Measurements from ENCODE around the gene WNK2.

WNK2 gene

GRCh38 chr9:93256878-93257807 lies 73.2 kb downstream of the WNK2 start:
- no peak for DNase-seq

DNA sequence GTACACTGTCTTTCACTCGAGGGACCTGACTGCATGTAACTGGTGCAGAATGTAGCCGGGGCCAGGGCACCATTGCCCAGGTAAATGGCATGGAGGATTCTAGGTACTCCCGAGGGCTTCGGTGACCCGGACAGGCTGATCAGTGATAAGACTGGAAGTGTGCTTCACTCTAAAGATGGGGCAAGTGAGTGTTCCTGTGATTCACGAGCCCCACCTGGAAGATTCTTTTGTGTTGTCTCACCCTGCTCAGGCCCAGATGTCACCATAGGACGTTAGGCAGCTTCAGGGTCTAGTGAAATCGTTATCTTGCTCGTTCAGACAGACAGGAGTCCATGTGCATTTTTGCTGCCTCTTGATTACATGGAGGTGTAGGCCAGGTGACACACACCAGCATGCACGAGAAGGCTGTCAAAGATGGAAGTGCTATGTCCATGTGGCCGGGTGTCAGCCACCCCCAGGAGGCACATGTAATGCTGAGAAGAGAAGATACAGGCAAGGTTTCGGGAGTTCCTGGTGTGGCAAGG lies 73.9 kb downstream of the WNK2 start:
- no peak for DNase-seq

GRCh38 chr9:93258419-93258817 lies 74.5 kb downstream of the WNK2 start:
- DNase-seq, result no peak

DNA sequence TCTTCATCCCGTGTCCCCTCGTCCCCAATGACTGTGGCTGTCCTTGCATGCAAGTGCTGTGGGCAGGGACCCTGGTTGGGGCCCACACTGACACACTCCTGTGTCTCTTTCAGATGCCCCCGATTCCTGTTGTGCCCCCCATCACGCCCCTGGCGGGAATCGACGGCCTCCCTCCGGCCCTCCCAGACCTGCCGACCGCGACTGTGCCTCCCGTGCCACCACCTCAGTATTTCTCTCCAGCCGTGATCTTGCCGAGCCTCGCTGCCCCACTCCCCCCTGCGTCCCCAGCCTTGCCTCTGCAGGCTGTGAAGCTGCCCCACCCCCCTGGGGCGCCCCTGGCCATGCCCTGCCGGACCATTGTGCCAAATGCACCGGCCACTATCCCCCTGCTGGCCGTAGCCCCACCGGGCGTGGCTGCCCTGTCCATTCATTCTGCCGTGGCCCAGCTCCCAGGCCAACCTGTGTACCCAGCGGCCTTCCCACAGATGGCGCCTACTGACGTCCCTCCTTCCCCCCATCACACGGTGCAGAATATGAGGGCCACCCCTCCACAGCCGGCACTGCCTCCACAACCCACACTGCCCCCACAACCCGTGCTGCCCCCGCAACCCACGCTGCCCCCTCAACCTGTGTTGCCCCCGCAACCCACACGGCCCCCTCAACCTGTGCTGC lies 75.0 kb downstream of the WNK2 start:
- no peak for DNase-seq

GRCh38 chr9:93259490-93260262 lies 75.7 kb downstream of the WNK2 start:
- no peak for DNase-seq

DNA sequence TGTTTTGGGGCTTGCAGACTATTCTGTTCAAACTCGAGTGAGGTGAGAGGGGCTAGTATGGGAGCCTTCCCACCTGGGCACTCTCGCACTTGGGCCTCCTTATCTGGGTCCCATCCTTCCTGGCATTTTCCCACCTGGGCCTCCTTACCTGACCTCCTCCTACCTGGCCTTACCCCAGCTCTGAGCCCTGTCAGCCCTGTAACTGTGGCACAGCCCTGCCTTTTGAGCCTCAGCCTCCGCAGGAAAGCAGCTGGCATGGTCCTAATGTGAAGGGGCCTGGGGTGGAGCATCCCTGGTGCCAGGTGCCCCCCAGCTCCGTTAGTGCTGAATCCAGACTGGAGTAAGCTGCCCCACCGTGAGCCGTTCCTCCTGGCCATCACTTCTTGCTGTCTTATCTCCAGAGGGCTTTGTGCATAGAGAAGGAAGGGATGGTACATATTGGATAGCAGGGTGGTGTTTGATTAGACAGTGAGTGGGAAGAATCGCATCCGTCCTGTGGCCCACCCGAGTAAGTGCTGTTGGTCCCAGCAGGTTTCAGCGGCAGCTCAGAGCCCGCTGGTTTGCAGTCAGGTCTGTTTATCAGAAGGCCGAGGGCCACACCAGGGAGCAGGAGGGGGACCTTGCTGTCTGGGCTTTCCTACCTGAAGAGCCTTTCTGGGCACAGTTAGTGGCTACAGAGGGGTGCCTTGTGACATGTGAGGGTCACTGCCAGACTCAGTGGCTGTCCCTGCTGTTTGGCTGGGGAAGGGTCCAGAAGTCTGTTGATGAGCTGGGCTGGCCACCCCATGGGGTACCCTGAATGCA lies 76.5 kb downstream of the WNK2 start:
- DNase-seq, result no peak

GRCh38 chr9:93261281-93261680 lies 77.3 kb downstream of the WNK2 start:
- DNase-seq, result no peak

DNA sequence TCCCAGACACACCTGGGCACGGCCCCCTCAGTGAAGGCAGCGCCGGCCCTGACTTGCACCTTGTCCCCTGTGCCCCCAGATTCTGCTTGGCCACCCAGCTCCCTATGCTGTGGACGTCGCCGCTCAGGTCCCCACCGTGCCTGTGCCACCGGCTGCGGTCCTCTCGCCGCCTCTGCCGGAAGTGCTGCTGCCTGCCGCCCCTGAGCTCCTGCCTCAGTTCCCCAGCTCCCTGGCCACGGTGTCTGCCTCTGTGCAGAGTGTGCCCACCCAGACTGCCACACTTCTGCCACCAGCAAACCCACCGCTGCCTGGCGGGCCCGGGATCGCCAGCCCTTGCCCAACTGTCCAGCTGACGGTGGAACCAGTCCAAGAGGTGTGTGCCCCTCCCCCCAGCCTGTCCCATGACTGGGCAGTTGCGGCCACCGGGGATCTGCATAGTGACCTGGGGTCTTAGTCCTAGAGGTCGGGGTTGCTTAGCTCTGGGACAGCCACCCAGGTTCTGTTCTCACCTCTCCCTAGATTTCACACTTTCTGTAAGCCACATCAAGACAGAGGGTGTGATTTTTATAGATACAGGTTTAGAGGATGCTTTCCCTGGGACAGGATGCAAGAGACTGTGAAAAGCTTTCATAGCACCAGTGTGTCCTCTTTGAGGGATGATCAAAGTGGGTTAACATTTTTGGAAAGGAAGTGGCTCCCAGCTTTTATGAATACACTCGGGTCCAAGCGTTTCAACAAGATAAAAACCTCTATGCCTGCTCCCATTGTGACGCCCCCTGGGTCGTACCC lies 78.0 kb downstream of the WNK2 start:
- DNase-seq, result no peak

GRCh38 chr9:93262537-93263310 lies 78.8 kb downstream of the WNK2 start:
- DNase-seq, result no peak

DNA sequence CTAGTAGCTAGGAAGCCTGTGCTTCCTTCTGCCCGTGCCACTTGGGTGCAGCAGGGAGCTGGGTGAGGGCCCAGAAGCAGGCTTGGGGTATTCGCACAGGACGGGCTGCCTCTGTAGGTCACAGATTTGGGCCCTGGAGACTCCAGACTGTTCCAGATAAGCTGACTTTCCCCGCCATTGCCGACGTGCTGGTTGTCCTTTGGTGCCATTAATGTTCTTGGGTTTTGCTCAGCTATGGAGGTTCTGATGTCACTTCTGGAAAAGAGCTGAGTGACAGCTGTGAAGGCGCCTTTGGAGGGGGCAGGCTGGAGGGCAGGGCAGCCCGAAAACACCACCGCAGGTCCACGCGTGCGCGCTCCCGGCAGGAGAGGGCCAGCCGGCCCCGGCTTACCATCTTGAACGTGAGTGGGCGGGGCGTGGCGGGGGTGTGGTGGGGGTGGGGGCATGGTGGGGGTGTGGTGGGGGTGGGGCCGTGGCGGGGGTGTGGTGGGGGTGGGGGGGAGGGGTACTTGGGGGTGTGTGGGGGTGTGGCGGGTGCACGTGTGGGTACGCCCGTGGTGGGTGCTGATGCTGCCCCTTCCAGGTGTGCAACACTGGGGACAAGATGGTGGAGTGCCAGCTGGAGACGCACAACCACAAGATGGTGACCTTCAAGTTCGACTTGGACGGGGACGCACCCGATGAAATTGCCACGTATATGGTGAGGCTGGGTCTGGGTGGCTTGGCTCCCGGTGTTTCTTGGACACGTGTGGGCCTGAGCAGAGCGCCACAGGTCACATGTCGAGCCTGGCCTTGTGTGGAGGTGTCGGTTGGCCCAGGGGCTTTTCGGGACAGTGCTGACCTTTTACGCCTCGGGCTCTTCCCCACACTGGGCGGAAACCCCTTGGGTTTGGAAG lies 79.6 kb downstream of the WNK2 start:
- no peak for DNase-seq

GRCh38 chr9:93264338-93265125 lies 80.6 kb downstream of the WNK2 start:
- no peak for DNase-seq

- DNase-seq, result no peak
Observed at GRCh38 chr9:93265301-93265971, 81.5 kb downstream of the WNK2 start.

GRCh38 chr9:93265972-93266371 lies 82.0 kb downstream of the WNK2 start:
- DNase-seq, result no peak

DNA sequence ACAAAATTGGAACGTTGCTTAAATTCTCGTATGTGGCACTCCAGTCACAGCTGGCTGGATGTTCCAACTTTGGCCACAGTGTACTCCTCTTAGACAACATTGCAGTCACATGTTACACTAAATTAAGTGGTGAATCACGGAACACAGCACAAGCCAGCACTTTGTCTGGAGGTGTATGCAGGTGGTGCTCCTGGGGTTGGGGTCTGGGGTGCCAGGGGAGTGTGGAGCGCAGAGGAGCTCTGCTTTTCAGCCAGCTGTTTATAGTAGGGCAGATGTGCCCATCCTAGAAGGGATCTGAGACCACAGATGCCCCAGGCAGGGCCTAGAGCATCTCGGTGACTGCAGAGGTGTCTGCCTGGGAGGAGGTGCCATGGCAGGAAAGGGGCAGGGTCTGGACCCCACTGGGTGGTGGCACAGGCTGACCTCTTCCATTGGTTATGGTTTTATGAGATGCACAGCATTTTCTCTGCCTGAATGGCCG lies 82.6 kb downstream of the WNK2 start:
- no peak for DNase-seq

DNA sequence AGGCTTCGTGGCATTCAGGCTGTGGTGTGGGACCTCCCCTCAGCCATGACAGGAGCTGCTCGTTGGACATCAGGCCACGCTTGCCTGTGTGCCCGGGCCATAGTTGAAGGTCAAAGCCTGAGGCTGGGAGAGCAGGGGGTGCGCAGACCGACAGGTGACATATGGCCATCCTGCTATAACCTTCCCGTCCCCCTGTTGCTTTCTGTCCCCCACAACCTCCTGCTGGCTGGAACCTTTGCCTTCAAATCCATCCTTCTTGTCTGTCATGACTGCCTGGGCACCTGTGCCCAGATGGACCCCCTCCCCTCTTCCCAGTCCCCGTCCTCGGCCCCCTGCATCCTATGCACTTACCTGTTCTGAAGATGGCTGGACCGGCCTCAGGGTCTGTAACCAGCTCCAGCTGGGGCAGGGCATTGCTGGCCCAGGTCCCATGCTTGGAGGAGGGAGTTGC lies 83.2 kb downstream of the WNK2 start:
- DNase-seq, result no peak

- DNase-seq, result no peak
Observed at GRCh38 chr9:93267681-93268505, 84.0 kb downstream of the WNK2 start.

Measured in NCI-H1417 treated with DMSO at 0.1 percent for 48 hours (cell line).